Activated T-helper 2 cell treated with anti-CD3 and anti-CD28 coated beads, Interferon-gamma antibody, Interleukin-2, Interleukin-4, amounts not matched to agents 10 μg/mL and 5 μg/mL and 100 μg/mL, durations not matched to agents 14 hours and 24 hours and 36 hours (primary cell): ENCODE data around the gene ABCB6. TPM values are rescaled to one million over a fixed set of nuclear protein-coding genes. Genes with fewer than 3 reads are reported as not detected.
A peak's percentile ranks its signal among the peaks of the same experiment; 100 is the strongest.

Source experiments
- DNase-seq: peaks from one replicate; pipeline ENCODE4 v3.0.0; 2021; ENCODE audit warnings: low spot score
- H3K27ac Mint-ChIP-seq: one replicate; pipeline ENCODE4 v1.8.0; 2021; ENCODE audit warnings: mixed read lengths
- H3K27me3 Mint-ChIP-seq: one replicate; pipeline ENCODE4 v1.8.0; 2021; ENCODE audit warnings: low read depth, mixed read lengths
- H3K36me3 Mint-ChIP-seq: one replicate; pipeline ENCODE4 v1.8.0; 2021; ENCODE audit warnings: low read depth, mixed read lengths
- H3K4me1 Mint-ChIP-seq: one replicate; pipeline ENCODE4 v1.8.0; 2021; ENCODE audit warnings: low read depth, mixed read lengths
- H3K4me3 Mint-ChIP-seq: one replicate; pipeline ENCODE4 v1.8.0; 2021; ENCODE audit warnings: low read depth, mild to moderate bottlenecking, moderate library complexity, mixed read lengths
- H3K9me3 Mint-ChIP-seq: one replicate; pipeline ENCODE4 v1.8.0; 2021; ENCODE audit warnings: mixed read lengths
- intact Hi-C: fragments of 100-400 bp; cut with micrococcal nuclease; formaldehyde crosslinking; loops from one replicate; pipeline ENCODE4 v1.15.1; 2023
- total RNA-seq: library from RNA; stranded (reverse); gene quantifications from 2 replicates; pipeline ENCODE4 v1.2.3, GENCODE V29; 2022

ABCB6 gene
- total RNA-seq, 1 donor from 2014 or later, result 22.1 TPM

GRCh38 chr2:219234331-219234730 lies 15.6 kb upstream of the ABCB6 start:
- no peak overlapping the region for H3K27ac Mint-ChIP-seq
- intact Hi-C loops, result no loop called here
- no peaks in the 10 kb centered on the region for H3K9me3 Mint-ChIP-seq
- DNase-seq, result no peak
- no peaks in the 10 kb centered on the region for H3K27me3 Mint-ChIP-seq
- peaks cover 19% of the 10 kb centered on the region for H3K4me1 Mint-ChIP-seq
- peaks cover 79% of the 10 kb centered on the region for H3K36me3 Mint-ChIP-seq
- H3K4me3 Mint-ChIP-seq, result no peak overlapping the region

- Mint-ChIP-seq H3K9me3 (no peaks in the 10 kb centered on the region), H3K4me3 (peak overlapping the region; percentile 97), H3K27me3 (no peaks in the 10 kb centered on the region), H3K4me1 (peaks cover 33% of the 10 kb centered on the region), H3K27ac (peak overlapping the region; percentile 99), H3K36me3 (peaks cover 62% of the 10 kb centered on the region)
- DNase-seq, result no peak
- intact Hi-C loops, result no loop called here
These were observed 11.3 kb upstream of the ABCB6 start for GRCh38 chr2:219230059-219230540.

DNA sequence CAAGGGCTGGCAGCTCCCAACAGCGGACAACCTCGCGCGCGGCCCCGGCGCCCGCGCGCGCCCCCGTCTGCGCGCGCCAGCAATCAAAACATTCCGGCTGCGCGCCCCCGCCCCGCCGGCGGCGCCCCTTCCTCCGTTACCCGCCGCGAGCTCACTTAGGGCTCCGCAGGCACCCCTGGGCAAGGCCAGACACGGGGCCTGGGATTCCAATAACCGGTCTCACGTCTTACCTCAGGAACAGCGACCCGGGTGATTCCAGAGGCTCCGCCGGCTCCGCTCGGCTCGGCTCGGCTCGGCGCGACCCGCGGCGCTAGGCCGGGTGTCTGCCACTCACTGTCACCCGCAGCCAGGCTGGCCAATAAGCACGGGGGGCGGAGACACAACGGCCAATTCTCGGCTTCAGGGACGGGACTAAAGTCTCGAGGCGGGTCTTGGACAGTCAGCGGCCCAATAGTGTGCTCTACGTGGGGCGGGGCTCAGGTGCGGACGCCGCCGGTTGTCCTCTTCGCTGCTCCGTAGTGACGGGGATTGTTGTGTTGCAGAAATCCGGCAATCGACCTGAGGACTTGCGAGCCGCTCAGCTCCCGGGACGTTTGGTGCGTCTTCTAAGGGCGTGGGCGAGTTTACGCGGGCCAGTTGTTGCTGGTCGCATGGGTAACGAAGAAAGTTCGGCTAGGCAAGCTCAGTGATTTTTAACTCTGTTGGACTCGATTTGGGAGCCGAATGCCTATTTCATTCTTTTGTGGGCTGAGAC lies 10.7 kb upstream of the ABCB6 start, which contains the start of the genes ANKZF1 and ATG9A:
Gene ANKZF1 (plus strand): TSS at position 502 of the 754 bp plus-strand sequence. CDS start 452 bp downstream, outside the sequence.
Gene ATG9A (minus strand): TSS at position 332 of the 754 bp plus-strand sequence. CDS start 1,612 bp downstream, outside the sequence.
- Mint-ChIP-seq H3K4me1 (peaks cover 33% of the 10 kb centered on the region), H3K36me3 (peaks cover 63% of the 10 kb centered on the region)
- intact Hi-C loops, result loop anchor here (1.0 kb wide), 8 partner anchors 10 to 69 kb away; partner anchors contain the start of genes DNAJB2, GLB1L, NHEJ1 and RETREG2

GRCh38 chr2:219228911-219229304 lies 10.2 kb upstream of the ABCB6 start:
- peak overlapping the region; percentile 60 for H3K27ac Mint-ChIP-seq

More for the DNA sequence above, 10.7 kb upstream of the ABCB6 start, which contains the start of the genes ANKZF1 and ATG9A:
- Mint-ChIP-seq H3K27ac (peak within 1 kb of the TSS; percentile 99), H3K9me3 (no peaks in the 10 kb centered on the region), H3K4me3 (peak within 1 kb of the TSS; percentile 97), H3K27me3 (no peaks in the 10 kb centered on the region)
- peak; percentile 99 for DNase-seq

GRCh38 chr2:219228041-219228910 lies 9.5 kb upstream of the ABCB6 start:
- intact Hi-C loops, result no loop called here
- Mint-ChIP-seq H3K27me3 (no peaks in the 10 kb centered on the region), H3K4me3 (peak overlapping the region; percentile 83), H3K4me1 (peaks cover 31% of the 10 kb centered on the region), H3K36me3 (peaks cover 63% of the 10 kb centered on the region), H3K27ac (peak overlapping the region; percentile 60), H3K9me3 (no peaks in the 10 kb centered on the region)
- no peak for DNase-seq

More at GRCh38 chr2:219228911-219229304, 10.2 kb upstream of the ABCB6 start:
- DNase-seq, result no peak
- Mint-ChIP-seq H3K4me3 (peak overlapping the region; percentile 83), H3K4me1 (peaks cover 33% of the 10 kb centered on the region), H3K9me3 (no peaks in the 10 kb centered on the region), H3K27me3 (no peaks in the 10 kb centered on the region), H3K36me3 (peaks cover 63% of the 10 kb centered on the region)
- intact Hi-C loops, result loop anchor here (1.0 kb wide), 8 partner anchors 10 to 69 kb away; partner anchors contain the start of genes DNAJB2, GLB1L, NHEJ1 and RETREG2

- no peaks in the 10 kb centered on the region for H3K9me3 Mint-ChIP-seq
- peaks cover 63% of the 10 kb centered on the region for H3K36me3 Mint-ChIP-seq
- H3K4me3 Mint-ChIP-seq, result no peak overlapping the region
- H3K27ac Mint-ChIP-seq, result no peak overlapping the region
- intact Hi-C loops, result no loop called here
- H3K4me1 Mint-ChIP-seq, result peaks cover 16% of the 10 kb centered on the region
- no peak for DNase-seq
- no peaks in the 10 kb centered on the region for H3K27me3 Mint-ChIP-seq
These were observed 6.6 kb upstream of the ABCB6 start for GRCh38 chr2:219225350-219225749.

DNA sequence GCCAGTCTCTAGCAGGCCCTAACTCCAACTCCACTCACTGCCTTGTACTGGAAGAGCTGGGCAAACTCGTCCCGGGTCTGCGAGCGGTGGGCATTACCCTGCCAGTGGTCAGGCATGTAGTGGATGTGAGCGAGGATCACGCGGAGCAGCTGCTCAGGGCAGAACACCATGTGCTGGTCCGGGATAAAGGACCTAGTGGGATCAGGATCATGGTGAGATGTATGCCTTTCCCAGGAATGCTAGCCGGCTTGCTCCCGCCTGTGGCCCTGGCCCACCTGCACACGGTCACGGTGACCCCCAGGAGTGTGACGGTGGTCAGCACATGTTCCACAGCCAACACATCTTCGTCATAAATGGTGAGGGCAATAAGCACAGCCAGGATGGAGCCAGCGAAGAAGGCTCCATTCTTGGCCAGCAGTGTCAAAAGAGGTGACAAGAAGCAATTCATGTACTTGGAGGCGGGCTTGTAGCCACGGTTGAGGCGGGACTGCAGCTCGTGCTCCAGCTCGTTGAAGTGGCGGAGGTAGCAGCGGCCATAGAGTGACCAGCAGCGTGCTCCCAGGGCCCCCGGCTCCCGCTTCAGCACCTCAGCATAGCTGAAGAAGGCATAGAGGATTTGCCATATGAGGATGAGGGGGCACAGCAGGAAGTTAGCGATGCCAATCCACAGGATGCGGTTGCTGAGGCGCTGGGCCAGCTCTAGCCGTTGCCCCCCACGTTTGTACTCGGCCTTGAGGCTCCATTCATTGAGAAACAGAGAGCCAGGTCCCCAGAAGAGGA lies 5.3 kb upstream of the ABCB6 start:
- DNase-seq, result no peak
- H3K27ac Mint-ChIP-seq, result no peak overlapping the region
- intact Hi-C loops, result no loop called here
- H3K4me1 Mint-ChIP-seq, result peaks cover 18% of the 10 kb centered on the region
- H3K4me3 Mint-ChIP-seq, result no peak overlapping the region
- H3K9me3 Mint-ChIP-seq, result no peaks in the 10 kb centered on the region
- peaks cover 68% of the 10 kb centered on the region for H3K36me3 Mint-ChIP-seq
- H3K27me3 Mint-ChIP-seq, result no peaks in the 10 kb centered on the region

- H3K4me1 Mint-ChIP-seq, result peaks cover 17% of the 10 kb centered on the region
- intact Hi-C loops, result no loop called here
- no peaks in the 10 kb centered on the region for H3K27me3 Mint-ChIP-seq
- no peak overlapping the region for H3K27ac Mint-ChIP-seq
- H3K9me3 Mint-ChIP-seq, result no peaks in the 10 kb centered on the region
- H3K36me3 Mint-ChIP-seq, result peaks cover 65% of the 10 kb centered on the region
- H3K4me3 Mint-ChIP-seq, result no peak overlapping the region
- DNase-seq, result no peak
These were observed 3.3 kb upstream of the ABCB6 start for GRCh38 chr2:219221957-219222518.

DNA sequence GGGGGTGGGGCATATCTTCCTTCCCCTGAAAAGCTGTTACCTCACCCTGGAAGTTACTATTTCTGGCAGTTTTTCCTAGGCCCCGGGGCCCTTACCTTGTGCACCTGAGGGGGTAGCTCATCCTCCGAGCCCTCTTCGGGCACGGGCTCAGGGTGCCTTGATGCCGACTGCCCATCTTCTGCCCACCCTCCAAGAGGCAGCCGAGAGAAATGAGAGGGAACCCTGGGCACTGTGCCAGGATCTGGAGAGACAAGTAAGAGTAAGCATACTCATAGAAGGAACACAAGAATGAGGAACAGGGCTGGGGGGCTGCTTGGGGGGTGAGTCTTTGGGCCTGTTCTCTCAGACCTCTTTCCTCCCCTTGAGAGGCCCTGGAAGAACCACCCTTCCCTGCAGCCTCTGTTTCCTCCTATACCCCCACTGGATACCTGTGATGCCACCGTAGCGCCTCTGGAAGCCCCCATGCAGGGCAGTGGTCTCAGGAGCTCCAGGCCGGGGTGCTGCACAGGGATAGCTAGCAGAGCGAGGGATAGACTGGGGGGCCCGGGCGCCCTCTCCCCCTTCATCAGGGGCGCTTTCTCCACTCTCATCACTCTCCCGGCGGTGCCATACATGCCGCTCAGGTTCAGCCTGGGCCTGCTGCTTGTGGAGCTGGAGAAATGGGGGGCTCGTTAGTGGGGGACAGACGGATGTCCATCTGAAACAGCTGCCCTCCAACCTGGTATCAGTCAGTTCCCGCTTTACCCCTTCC lies 2.1 kb upstream of the ABCB6 start:
- peaks cover 22% of the 10 kb centered on the region for H3K4me1 Mint-ChIP-seq
- H3K36me3 Mint-ChIP-seq, result peaks cover 68% of the 10 kb centered on the region
- H3K9me3 Mint-ChIP-seq, result no peaks in the 10 kb centered on the region
- intact Hi-C loops, result no loop called here
- no peak overlapping the region for H3K27ac Mint-ChIP-seq
- no peaks in the 10 kb centered on the region for H3K27me3 Mint-ChIP-seq
- H3K4me3 Mint-ChIP-seq, result no peak overlapping the region
- no peak for DNase-seq

DNA sequence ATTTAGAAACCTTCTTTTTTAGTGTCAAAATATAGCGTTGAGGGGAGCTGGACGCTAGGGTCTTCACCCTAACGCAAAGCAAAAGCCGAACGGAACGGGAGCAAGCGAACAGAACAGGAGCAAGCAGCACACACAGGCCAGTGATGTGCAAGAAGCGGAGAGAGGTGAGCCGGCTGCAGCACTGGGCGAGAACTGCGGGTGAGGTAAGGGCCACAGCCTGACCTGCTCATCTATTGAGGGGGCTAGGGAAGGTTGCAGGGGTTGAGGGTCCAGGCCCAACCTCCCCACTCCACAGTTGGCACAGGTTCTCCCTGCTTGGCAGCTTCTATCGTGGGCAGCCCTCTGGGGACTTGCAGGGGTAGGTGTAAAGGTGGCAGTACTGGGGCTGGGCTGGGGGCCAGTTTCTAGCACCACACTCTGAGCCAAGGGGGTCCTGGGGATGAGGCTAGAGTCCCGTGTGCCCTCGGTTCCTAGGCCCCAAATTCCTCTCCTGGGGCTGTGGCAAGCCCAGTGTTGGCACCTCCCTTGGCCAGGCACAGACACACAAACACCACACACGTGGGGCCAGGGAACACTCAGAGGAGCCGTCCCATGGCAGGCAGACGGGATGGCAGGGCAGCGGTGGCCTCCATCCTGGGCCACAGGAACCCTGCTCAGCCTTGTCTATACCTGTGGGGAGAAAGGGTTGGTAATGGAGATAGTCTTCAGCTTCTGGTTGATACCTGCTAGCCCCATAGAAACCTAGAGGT lies 1.2 kb upstream of the ABCB6 start:
- Mint-ChIP-seq H3K27ac (no peak overlapping the region), H3K9me3 (no peaks in the 10 kb centered on the region), H3K36me3 (peaks cover 68% of the 10 kb centered on the region), H3K4me3 (no peak overlapping the region), H3K27me3 (no peaks in the 10 kb centered on the region), H3K4me1 (peaks cover 22% of the 10 kb centered on the region)
- DNase-seq, result no peak
- intact Hi-C loops, result loop anchor here (1.0 to 2.0 kb wide), 4 partner anchors 9 to 59 kb away; partner anchors contain the start of genes ANKZF1, ATG9A, CNPPD1 and DNAJB2
